ENCODE measurements around the gene ATP5F1D. TPM values are rescaled to one million over a fixed set of nuclear protein-coding genes. Genes with fewer than 3 reads are reported as not detected.

ATP5F1D gene
- total RNA-seq, 3 donors from 2014 or later = 47.6 to 64.9 (median 61.3) TPM

GRCh38 chr19:1227304-1228054 is 14.1 kb upstream of the ATP5F1D start:
- DNase-seq (ENCODE audit: low spot score in 2 of 2) = no peak
- TF ChIP-seq CTCF (IDR thresholded peaks at IDR 0.05) = no peak
- no peak for TF ChIP-seq POLR2A (IDR thresholded peaks at IDR 0.05)
- no peak for TF ChIP-seq POLR2AphosphoS5 (IDR thresholded peaks at IDR 0.05)
- intact Hi-C loops (cut with DNase I; ENCODE audit: low total_unique reads) = loop anchor here (10.0 kb wide), 1 partner anchor 213 kb away; no protein-coding TSS in a partner anchor
- Histone ChIP-seq H3K36me3 (peaks cover 9% of the 10 kb centered on the region), H3K4me1 (no peaks in the 10 kb centered on the region), H3K27me3 (no peaks in the 10 kb centered on the region), H3K4me3 (no peak overlapping the region), H3K27ac (peak overlapping the region in 1 of 2 donors; percentile 19), H3K9me3 (no peaks in the 10 kb centered on the region)

- H3K36me3 ChIP-seq = peaks cover 9% of the 10 kb centered on the region
- DNase-seq (ENCODE audit: low spot score in 2 of 2) = no peak
- intact Hi-C loops (cut with DNase I; ENCODE audit: low total_unique reads) = loop anchor here (10.0 kb wide), 1 partner anchor 214 kb away; no protein-coding TSS in a partner anchor
- H3K4me1 ChIP-seq = no peaks in the 10 kb centered on the region
- no peak overlapping the region for H3K27ac ChIP-seq
- H3K9me3 ChIP-seq = no peaks in the 10 kb centered on the region
- H3K27me3 ChIP-seq = no peaks in the 10 kb centered on the region
- H3K4me3 ChIP-seq = no peak overlapping the region
- TF ChIP-seq CTCF (IDR thresholded peaks at IDR 0.05) = no peak
- TF ChIP-seq POLR2AphosphoS5 (IDR thresholded peaks at IDR 0.05) = no peak
- no peak for TF ChIP-seq POLR2A (IDR thresholded peaks at IDR 0.05)
These were observed 13.2 kb upstream of the ATP5F1D start for GRCh38 chr19:1228161-1228957.

GRCh38 chr19:1229056-1229923 is 12.3 kb upstream of the ATP5F1D start:
- intact Hi-C loops (cut with DNase I; ENCODE audit: low total_unique reads) = loop anchor here (10.0 kb wide), 1 partner anchor 214 kb away; no protein-coding TSS in a partner anchor
- no peak overlapping the region for H3K27ac ChIP-seq
- H3K9me3 ChIP-seq = no peaks in the 10 kb centered on the region
- TF ChIP-seq POLR2AphosphoS5 (IDR thresholded peaks at IDR 0.05) (no peak), POLR2A (IDR thresholded peaks at IDR 0.05) (no peak), CTCF (IDR thresholded peaks at IDR 0.05) (no peak)
- H3K36me3 ChIP-seq = peaks cover 9% of the 10 kb centered on the region
- no peaks in the 10 kb centered on the region for H3K27me3 ChIP-seq
- H3K4me3 ChIP-seq = no peak overlapping the region
- DNase-seq (ENCODE audit: low spot score in 2 of 2) = no peak
- H3K4me1 ChIP-seq = no peaks in the 10 kb centered on the region

- TF ChIP-seq POLR2AphosphoS5 (IDR thresholded peaks at IDR 0.05) (no peak), POLR2A (IDR thresholded peaks at IDR 0.05) (no peak), CTCF (IDR thresholded peaks at IDR 0.05) (no peak)
These were observed 11.4 kb upstream of the ATP5F1D start for GRCh38 chr19:1229924-1230782.

More at GRCh38 chr19:1229924-1230782, 11.4 kb upstream of the ATP5F1D start:
- Histone ChIP-seq H3K4me3 (no peak overlapping the region), H3K4me1 (no peaks in the 10 kb centered on the region), H3K9me3 (no peaks in the 10 kb centered on the region), H3K27ac (no peak overlapping the region), H3K36me3 (peaks cover 9% of the 10 kb centered on the region), H3K27me3 (no peaks in the 10 kb centered on the region)
- intact Hi-C loops (cut with DNase I; ENCODE audit: low total_unique reads) = loop anchor here (10.0 kb wide), 1 partner anchor 215 kb away; no protein-coding TSS in a partner anchor
- DNase-seq (ENCODE audit: low spot score in 2 of 2) = no peak
